A204.1 (cell line): ENCODE measurements around the gene PHF21A.
"Not testable (repeated sequence)": the region's sequence is repeated elsewhere in the genome, so short reads cannot be mapped to it uniquely, and the experiment has no call there.

Source experiments
- FAIRE-seq: peaks from 2 replicates; lab custom pipeline; 2012; peaks lifted over from hg19 to GRCh38; lab: Jason Lieb, UNC

The PHF21A gene

GRCh38 chr11:45920531-45921477 is 200.4 kb downstream of the PHF21A start:
- FAIRE-seq, result no peak

GRCh38 chr11:45919806-45920530 is 201.3 kb downstream of the PHF21A start:
- FAIRE-seq, result no peak

GRCh38 chr11:45918962-45919675 is 202.1 kb downstream of the PHF21A start:
- FAIRE-seq, result no peak

- no peak for FAIRE-seq
Observed at GRCh38 chr11:45918331-45918941, 202.8 kb downstream of the PHF21A start.

- peak; percentile 98 for FAIRE-seq
Observed at GRCh38 chr11:45917623-45918330, 203.5 kb downstream of the PHF21A start, which contains the start of gene PEX16. Gene PEX16 (minus strand): TSS chr11:45917877. CDS start chr11:45917811, 66 bp downstream.

GRCh38 chr11:45917286-45917622 is 204.0 kb downstream of the PHF21A start:
- no peak for FAIRE-seq

GRCh38 chr11:45915446-45915845 is 205.8 kb downstream of the PHF21A start:
- no peak for FAIRE-seq

GRCh38 chr11:45913942-45914635 is 207.2 kb downstream of the PHF21A start:
- FAIRE-seq, result no peak

GRCh38 chr11:45913514-45913913 is 207.7 kb downstream of the PHF21A start:
- FAIRE-seq, result no peak

GRCh38 chr11:45910623-45911022 is 210.6 kb downstream of the PHF21A start:
- FAIRE-seq, result no peak

- FAIRE-seq, result no peak
Observed at GRCh38 chr11:45909594-45910475, 211.4 kb downstream of the PHF21A start.

- FAIRE-seq, result no peak
Observed at GRCh38 chr11:45907911-45908370, 213.3 kb downstream of the PHF21A start.

GRCh38 chr11:45906965-45907611 is 214.2 kb downstream of the PHF21A start, which contains the start of gene FREY1:
Gene FREY1 (minus strand): TSS chr11:45907271. CDS start chr11:45907245, 26 bp downstream.
- FAIRE-seq, result no peak

GRCh38 chr11:45906096-45906682 is 215.1 kb downstream of the PHF21A start:
- FAIRE-seq, result no peak

- not testable (repeated sequence) for FAIRE-seq
Observed at GRCh38 chr11:45905576-45905975, 215.7 kb downstream of the PHF21A start.

- no peak for FAIRE-seq
Observed at GRCh38 chr11:45905095-45905494, 216.2 kb downstream of the PHF21A start.

GRCh38 chr11:45904309-45904915 is 216.8 kb downstream of the PHF21A start:
- no peak for FAIRE-seq
